ENCODE measurements around the gene OXER1.
"Not testable (repeated sequence)": the region's sequence is repeated elsewhere in the genome, so short reads cannot be mapped to it uniquely, and the experiment has no call there.

OXER1 gene

GRCh38 chr2:42747422-42747821 lies 16.5 kb downstream of the OXER1 start:
- DNase-seq: no peak

GRCh38 chr2:42744545-42745082 lies 19.3 kb downstream of the OXER1 start:
- no peak for DNase-seq

- no peak for DNase-seq
Observed at GRCh38 chr2:42743659-42743990, 20.3 kb downstream of the OXER1 start.

GRCh38 chr2:42742740-42743658 lies 20.9 kb downstream of the OXER1 start:
- no peak for DNase-seq

GRCh38 chr2:42741140-42741539 lies 22.8 kb downstream of the OXER1 start:
- DNase-seq: no peak

GRCh38 chr2:42736598-42737322 lies 27.2 kb downstream of the OXER1 start:
- DNase-seq: no peak

- DNase-seq: no peak
Observed at GRCh38 chr2:42733852-42734251, 30.1 kb downstream of the OXER1 start.

GRCh38 chr2:42731316-42731715 lies 32.6 kb downstream of the OXER1 start:
- not testable (repeated sequence) for DNase-seq

GRCh38 chr2:42726680-42727079 lies 37.3 kb downstream of the OXER1 start:
- no peak for DNase-seq

GRCh38 chr2:42725657-42726056 lies 38.3 kb downstream of the OXER1 start:
- DNase-seq: peak in 1 of 2 donors; percentile 19

- DNase-seq: no peak
Observed at GRCh38 chr2:42724886-42725285, 39.0 kb downstream of the OXER1 start.

GRCh38 chr2:42723465-42723864 lies 40.5 kb downstream of the OXER1 start:
- DNase-seq: no peak

- peak; percentile 30 to 58 for DNase-seq
Observed at GRCh38 chr2:42722320-42723190, 41.4 kb downstream of the OXER1 start.

GRCh38 chr2:42721898-42722297 lies 42.0 kb downstream of the OXER1 start:
- DNase-seq: no peak

GRCh38 chr2:42714686-42715085 lies 49.2 kb downstream of the OXER1 start:
- no peak for DNase-seq

GRCh38 chr2:42713920-42714319 lies 50.0 kb downstream of the OXER1 start:
- DNase-seq: no peak

- DNase-seq: no peak
Observed at GRCh38 chr2:42712934-42713333, 51.0 kb downstream of the OXER1 start.
